Transverse colon (tissue), 4 donors: ENCODE data around the gene P2RY2. TPM values are rescaled to one million over a fixed set of nuclear protein-coding genes. Genes with fewer than 3 reads are reported as not detected.

Experiments
- DNase-seq: peaks from one replicate; pipeline ENCODE4 v3.0.0-alpha.2; 2019
- H3K27ac ChIP-seq, 4 donors: fragments of 200-600 bp; sonication (generic); 2 replicates each; pipeline ENCODE4 v1.5.1; 2016 to 2018; ENCODE audit warnings: inconsistent platforms in 4 of 4
- H3K27me3 ChIP-seq: fragments of 200-600 bp; sonication (generic); 2 replicates; pipeline ENCODE4 v1.5.1; 2017; ENCODE audit warnings: inconsistent platforms
- H3K36me3 ChIP-seq, 4 donors: fragments of 200-600 bp; sonication (generic); 2 replicates each; pipeline ENCODE4 v1.5.1; 2017 to 2019; ENCODE audit warnings: inconsistent platforms in 4 of 4
- H3K4me1 ChIP-seq, 4 donors: fragments of 200-600 bp; sonication (generic); 2 replicates each; pipeline ENCODE4 v1.5.1; 2017 to 2020; ENCODE audit warnings: inconsistent platforms in 4 of 4
- H3K4me3 ChIP-seq, 4 donors: fragments of 200-600 bp; sonication (generic); 1 replicate in 1 of 4; 2 replicates in 3 of 4; pipeline versions ENCODE4 v1.5.1 to v1.6.1; 2017 to 2019; ENCODE audit warnings: inconsistent platforms in 4 of 4
- H3K9me3 ChIP-seq, 2 donors: fragments of 200-600 bp; sonication (generic); 2 replicates each; pipeline ENCODE4 v1.5.1; 2017 to 2019; ENCODE audit warnings: inconsistent platforms in 2 of 2
- EP300 ChIP-seq: sonication (generic); formaldehyde crosslinking; IDR thresholded peaks from one replicate; pipeline ENCODE4 v1.6.1; 2017; ENCODE audit warnings: antibody characterized with exemption, low read depth
- POLR2A ChIP-seq: fragments of 450-650 bp; IDR thresholded peaks from one replicate; pipeline ENCODE4 v1.6.1; 2016; ENCODE audit warnings: antibody characterized with exemption, mild to moderate bottlenecking, moderate library complexity
- POLR2AphosphoS5 ChIP-seq, 3 donors: sonication (generic); formaldehyde crosslinking; IDR thresholded peaks; one replicate each; pipeline ENCODE4 v1.6.1; 2016; ENCODE audit warnings: antibody characterized with exemption in 3 of 3
- WGBS, 2 donors: methylation state at CpG; one replicate each; pipeline ENCODE4 v1.1.5; 2018; ENCODE audit warnings: low coverage in 1 of 2; 5-methylcytosine and 5-hydroxymethylcytosine counted together
- in situ Hi-C, 4 donors: fragments of 200-750 bp; cut with MboI; loops; one replicate each; pipeline versions ENCODE4 v1.15.0 to v1.15.1; 2017; ENCODE audit warnings: low sequenced_read_pairs in 3 of 4, low pct_ligation_motif_present in 1 of 4, low pct_unique_long_range_greater_than_20kb in 1 of 4
- intact Hi-C: fragments of 100-400 bp; cut with DNase I; formaldehyde crosslinking; loops from one replicate; pipeline ENCODE4 v1.15.1; 2023; ENCODE audit warnings: low total_unique reads
- total RNA-seq, 4 donors: library from RNA; depleted of rRNA; stranded (reverse); fragments of >200 nt; gene quantifications; one replicate each; pipeline ENCODE4 v1.1.0, GENCODE V29; 2016
- TF ChIP-seq, protein P1 (sequence below), 5 experiments: fragments of 200-600 bp in 3 of 5; fragments of 450-650 bp in 2 of 5; sonication (generic) in 3 of 5; IDR thresholded peaks; 1 replicate in 2 of 5; 2 replicates in 3 of 5; pipeline ENCODE4 v1.5.1; 2016 to 2017; ENCODE audit warnings: antibody characterized with exemption in 5 of 5, inconsistent platforms in 3 of 5, mild to moderate bottlenecking in 2 of 5, moderate library complexity in 1 of 5

The P2RY2 gene
- total RNA-seq, 4 donors from 2014 or later: 8.6 to 21.4 (median 12.6) TPM

DNA sequence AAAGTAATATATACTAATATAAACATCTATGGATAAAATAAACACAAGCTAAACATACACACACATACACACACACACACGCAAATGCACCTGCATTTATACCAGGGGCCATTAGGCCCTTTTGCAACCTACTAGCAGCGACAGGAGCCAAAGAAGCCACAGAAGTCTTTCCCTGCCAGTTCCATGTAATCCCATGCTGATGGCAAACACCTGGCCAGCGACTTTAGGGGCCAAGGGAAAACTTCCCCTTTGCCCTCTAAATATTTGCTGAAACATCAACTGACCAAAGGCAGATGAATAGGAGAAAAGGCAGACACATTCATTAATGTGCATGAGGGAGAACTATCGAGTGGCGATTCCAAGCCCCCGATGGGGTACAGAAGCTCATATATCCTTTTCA lies 14.8 kb upstream of the P2RY2 start:
- no peak for DNase-seq
- no peak for TF ChIP-seq EP300
- no peaks in the 10 kb centered on the region for H3K36me3 ChIP-seq
- intact Hi-C loops: no loop called here
- no peak overlapping the region for H3K27ac ChIP-seq
- WGBS, 2 donors: 83 to 87% methylated on average over 6 of the region's 6 CpGs
- in situ Hi-C loops: no loop called here
- no peaks in the 10 kb centered on the region for H3K27me3 ChIP-seq
- H3K9me3 ChIP-seq: no peaks in the 10 kb centered on the region
- peaks cover 0 to 16% (median 6%) of the 10 kb centered on the region in 4 donors for H3K4me1 ChIP-seq
- H3K4me3 ChIP-seq: no peak overlapping the region

DNA sequence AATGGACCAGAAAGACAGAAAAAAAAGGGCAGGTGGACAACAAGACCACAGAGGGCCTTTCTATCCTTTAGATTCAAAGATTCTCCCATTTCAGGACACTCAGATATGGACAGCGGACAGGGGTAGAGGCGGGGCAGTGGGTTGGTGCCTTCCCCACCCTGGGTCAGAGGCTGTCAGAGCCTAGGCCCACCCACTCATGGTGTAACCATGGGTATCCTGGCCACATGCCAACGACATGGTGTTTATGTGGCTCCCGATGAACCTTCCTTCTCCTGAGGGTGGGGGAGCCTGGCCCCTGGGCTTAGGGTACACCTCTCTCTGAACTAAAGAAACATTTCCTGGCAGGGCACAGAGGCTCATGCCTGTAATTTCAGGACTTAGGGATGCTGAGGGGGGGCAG lies 14.3 kb upstream of the P2RY2 start:
- H3K27ac ChIP-seq: no peak overlapping the region
- DNase-seq: peak; percentile 10
- H3K4me3 ChIP-seq: no peak overlapping the region
- in situ Hi-C loops: no loop called here
- intact Hi-C loops: no loop called here
- H3K4me1 ChIP-seq: peaks cover 0 to 15% (median 6%) of the 10 kb centered on the region in 4 donors
- no peaks in the 10 kb centered on the region for H3K27me3 ChIP-seq
- no peaks in the 10 kb centered on the region for H3K9me3 ChIP-seq
- TF ChIP-seq, protein P1, sequence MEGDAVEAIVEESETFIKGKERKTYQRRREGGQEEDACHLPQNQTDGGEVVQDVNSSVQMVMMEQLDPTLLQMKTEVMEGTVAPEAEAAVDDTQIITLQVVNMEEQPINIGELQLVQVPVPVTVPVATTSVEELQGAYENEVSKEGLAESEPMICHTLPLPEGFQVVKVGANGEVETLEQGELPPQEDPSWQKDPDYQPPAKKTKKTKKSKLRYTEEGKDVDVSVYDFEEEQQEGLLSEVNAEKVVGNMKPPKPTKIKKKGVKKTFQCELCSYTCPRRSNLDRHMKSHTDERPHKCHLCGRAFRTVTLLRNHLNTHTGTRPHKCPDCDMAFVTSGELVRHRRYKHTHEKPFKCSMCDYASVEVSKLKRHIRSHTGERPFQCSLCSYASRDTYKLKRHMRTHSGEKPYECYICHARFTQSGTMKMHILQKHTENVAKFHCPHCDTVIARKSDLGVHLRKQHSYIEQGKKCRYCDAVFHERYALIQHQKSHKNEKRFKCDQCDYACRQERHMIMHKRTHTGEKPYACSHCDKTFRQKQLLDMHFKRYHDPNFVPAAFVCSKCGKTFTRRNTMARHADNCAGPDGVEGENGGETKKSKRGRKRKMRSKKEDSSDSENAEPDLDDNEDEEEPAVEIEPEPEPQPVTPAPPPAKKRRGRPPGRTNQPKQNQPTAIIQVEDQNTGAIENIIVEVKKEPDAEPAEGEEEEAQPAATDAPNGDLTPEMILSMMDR (IDR thresholded peaks at IDR 0.05): no peak
- TF ChIP-seq POLR2AphosphoS5 (IDR thresholded peaks at IDR 0.05): no peak
- H3K36me3 ChIP-seq: no peaks in the 10 kb centered on the region
- WGBS, 2 donors: 81 to 85% methylated on average over 4 of the region's 4 CpGs

DNA sequence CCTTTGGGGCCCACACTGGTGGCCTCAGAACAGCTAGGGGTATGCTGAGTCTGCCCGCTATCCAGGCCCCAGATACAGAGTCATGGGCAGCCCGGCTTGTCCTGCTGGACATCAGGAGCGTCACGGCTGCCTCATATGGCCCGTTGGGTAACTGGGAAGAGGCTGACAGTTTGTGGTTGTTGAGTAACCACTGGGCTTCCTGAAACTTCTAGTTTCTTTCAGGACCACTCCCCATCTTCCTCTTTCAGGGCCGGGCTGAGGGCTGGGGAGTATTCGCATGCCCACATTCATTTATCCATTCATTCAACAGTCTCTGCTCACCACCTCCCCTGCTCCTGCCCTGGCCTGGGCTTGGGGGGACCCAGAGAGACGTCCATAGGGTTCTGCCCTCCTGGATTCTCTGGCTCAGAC lies 13.4 kb upstream of the P2RY2 start:
- intact Hi-C loops (no loop called here), in situ Hi-C loops (no loop called here)
- Histone ChIP-seq H3K36me3 (no peaks in the 10 kb centered on the region), H3K27ac (no peak overlapping the region), H3K9me3 (no peaks in the 10 kb centered on the region), H3K4me1 (peaks cover 0 to 15% (median 6%) of the 10 kb centered on the region in 4 donors), H3K27me3 (no peaks in the 10 kb centered on the region), H3K4me3 (no peak overlapping the region)
- 63% methylated on average over 8 of the region's 8 CpGs; no CpG with 5 or more reads in 1 of the 2 donors for WGBS, 2 donors
- TF ChIP-seq POLR2AphosphoS5 (IDR thresholded peaks at IDR 0.05) (no peak), EP300 (no peak), POLR2A (no peak)
- TF ChIP-seq, protein P1 (IDR thresholded peaks at IDR 0.05): no peak
- DNase-seq: peak; percentile 41

DNA sequence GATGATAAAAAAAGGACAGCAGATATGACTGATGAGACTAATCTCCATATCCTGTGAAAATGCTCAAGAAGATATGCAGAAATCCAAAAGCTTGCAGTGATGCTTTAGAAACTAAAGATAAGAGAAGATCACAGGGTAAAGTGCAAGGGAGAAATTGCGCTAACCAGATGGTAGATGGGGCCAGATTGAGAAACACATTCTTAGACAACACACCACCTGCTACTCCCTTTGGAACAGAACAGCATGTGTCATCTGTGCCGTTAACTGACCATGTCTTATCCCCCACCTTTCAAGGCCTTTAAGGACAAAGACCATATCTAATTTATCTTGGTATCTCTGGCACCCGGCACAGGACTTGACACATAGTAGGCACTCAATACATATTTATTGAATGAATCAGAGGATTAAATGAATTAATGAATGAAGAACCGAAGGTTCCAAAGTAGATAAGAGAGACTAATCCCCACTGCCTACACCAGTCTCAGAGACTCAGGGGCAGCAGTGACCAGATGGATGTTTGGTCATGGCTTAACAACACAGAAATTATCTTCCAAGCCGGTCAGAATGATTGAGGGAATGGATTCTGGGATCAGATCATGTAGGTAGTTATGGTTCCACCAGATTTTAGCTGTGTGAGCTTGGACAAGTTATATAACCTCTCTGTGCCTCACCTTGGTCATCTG lies 12.3 kb upstream of the P2RY2 start:
- H3K27me3 ChIP-seq: no peaks in the 10 kb centered on the region
- no peak overlapping the region for H3K27ac ChIP-seq
- TF ChIP-seq POLR2A: no peak
- peak; percentile 16 to 35 (median 35) for TF ChIP-seq POLR2AphosphoS5 (IDR thresholded peaks at IDR 0.05)
- H3K4me1 ChIP-seq: peaks cover 0 to 9% (median 6%) of the 10 kb centered on the region in 4 donors
- intact Hi-C loops (no loop called here), in situ Hi-C loops (no loop called here)
- DNase-seq: peak; percentile 6
- 71 to 77% methylated on average over 5 of the region's 5 CpGs for WGBS, 2 donors
- no peaks in the 10 kb centered on the region for H3K9me3 ChIP-seq
- H3K36me3 ChIP-seq: no peaks in the 10 kb centered on the region
- H3K4me3 ChIP-seq: no peak overlapping the region

DNA sequence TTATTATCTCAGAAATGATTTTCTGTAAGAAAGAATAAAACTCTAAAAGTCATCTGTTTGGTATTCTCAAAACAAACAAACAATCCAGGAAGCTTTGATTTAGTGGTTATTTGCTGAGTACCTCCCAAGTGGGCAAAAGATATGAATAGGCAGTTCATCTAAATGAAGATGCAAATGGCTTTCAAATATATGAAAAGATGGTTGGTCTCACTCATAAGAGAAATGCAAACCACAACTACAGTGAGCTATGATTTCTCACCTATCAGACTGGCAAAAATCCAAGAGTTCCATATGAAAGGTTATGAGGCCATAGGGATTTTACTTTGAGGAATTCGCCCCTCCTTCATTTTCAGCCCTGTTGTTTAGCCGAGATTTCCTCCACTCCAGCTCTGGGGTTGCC lies 11.3 kb upstream of the P2RY2 start:
- in situ Hi-C loops: no loop called here
- TF ChIP-seq, protein P1 (IDR thresholded peaks at IDR 0.05): no peak
- TF ChIP-seq POLR2AphosphoS5 (IDR thresholded peaks at IDR 0.05): no peak
- TF ChIP-seq EP300: no peak
- TF ChIP-seq POLR2A: no peak
- no peak for DNase-seq
- Histone ChIP-seq H3K27ac (no peak overlapping the region), H3K4me1 (peaks cover 0 to under 1% (median under 1%) of the 10 kb centered on the region in 4 donors), H3K4me3 (no peak overlapping the region), H3K36me3 (no peaks in the 10 kb centered on the region), H3K9me3 (no peaks in the 10 kb centered on the region), H3K27me3 (no peaks in the 10 kb centered on the region)
- 49 to 69% methylated on average over 2 of the region's 2 CpGs for WGBS, 2 donors
- intact Hi-C loops: no loop called here
